Hepatocyte (in vitro differentiated cells): ENCODE measurements around the gene SGMS2. TPM values are rescaled to one million over a fixed set of nuclear protein-coding genes. Genes with fewer than 3 reads are reported as not detected.
A peak's percentile ranks its signal among the peaks of the same experiment; 100 is the strongest.

Experiments
- DNase-seq: peaks from one replicate; pipeline ENCODE4 v3.0.0-alpha.2; 2016; ENCODE audit warnings: low spot score
- H2AFZ ChIP-seq: fragments of 200-600 bp; sonication (generic); 2 replicates; pipeline ENCODE4 v1.6.0; 2016; ENCODE audit warnings: antibody characterized with exemption, mild to moderate bottlenecking
- H3K27ac ChIP-seq: fragments of 200-600 bp; sonication (generic); 2 replicates; pipeline ENCODE4 v1.5.1; 2016; ENCODE audit warnings: mild to moderate bottlenecking
- H3K27me3 ChIP-seq: fragments of 200-600 bp; sonication (generic); 2 replicates; pipeline ENCODE4 v1.6.1; 2016
- H3K36me3 ChIP-seq: fragments of 200-600 bp; sonication (generic); replicated peaks from 2 replicates; pipeline ENCODE4 v1.5.1; 2016; ENCODE audit warnings: low read depth; ENCODE audit not compliant: insufficient read depth
- H3K4me1 ChIP-seq: fragments of 200-600 bp; sonication (generic); 2 replicates; pipeline ENCODE4 v1.5.1; 2016; ENCODE audit warnings: mild to moderate bottlenecking, moderate library complexity; ENCODE audit not compliant: insufficient read depth
- H3K4me2 ChIP-seq: fragments of 200-600 bp; sonication (generic); 2 replicates; pipeline ENCODE4 v1.6.0; 2016
- H3K4me3 ChIP-seq: fragments of 200-600 bp; sonication (generic); 2 replicates; pipeline ENCODE4 v1.5.1; 2016; ENCODE audit warnings: mild to moderate bottlenecking
- H3K79me2 ChIP-seq: fragments of 200-600 bp; sonication (generic); 2 replicates; pipeline ENCODE4 v1.6.0; 2017; ENCODE audit warnings: mild to moderate bottlenecking
- H3K9me2 ChIP-seq: fragments of 200-600 bp; sonication (generic); replicated peaks from 2 replicates; pipeline ENCODE4 v1.6.0; 2017; ENCODE audit warnings: mild to moderate bottlenecking; ENCODE audit not compliant: insufficient read depth
- H3K9me3 ChIP-seq: fragments of 200-600 bp; sonication (generic); 2 replicates; pipeline ENCODE4 v1.5.1; 2016; ENCODE audit warnings: low read depth, mild to moderate bottlenecking
- H4K20me1 ChIP-seq: fragments of 200-600 bp; sonication (generic); 2 replicates; pipeline ENCODE4 v1.6.0; 2016; ENCODE audit warnings: mild to moderate bottlenecking; ENCODE audit not compliant: insufficient read depth, poor library complexity, severe bottlenecking
- EZH2 ChIP-seq: fragments of 200-600 bp; sonication (generic); IDR thresholded peaks from 2 replicates; pipeline ENCODE4 v1.6.1; 2016; ENCODE audit warnings: antibody characterized with exemption, mild to moderate bottlenecking, borderline replicate concordance
- EZH2phosphoT487 ChIP-seq: fragments of 200-600 bp; sonication (generic); IDR thresholded peaks from one replicate; pipeline ENCODE4 v1.6.1; 2018; ENCODE audit warnings: antibody characterized with exemption, mild to moderate bottlenecking, low read depth, moderate library complexity; ENCODE audit not compliant: unreplicated experiment, severe bottlenecking
- WGBS: methylation state at CpG from one replicate; pipeline ENCODE4 v1.1.6; 2016; ENCODE audit warnings: low lambda C conversion rate; ENCODE audit errors: missing lambda C conversion rate; 5-methylcytosine and 5-hydroxymethylcytosine counted together
- polyA plus RNA-seq: library from polyadenylated mRNA; unstranded; fragments of >200 nt; fragmentation: Nextera tagmentation; extraction: Ambion mirVana; gene quantifications from 2 replicates; pipeline ENCODE4 v1.2.1, GENCODE V29; 2016
- total RNA-seq: library from RNA; depleted of rRNA; stranded (reverse); fragments of >200 nt; gene quantifications from 2 replicates; pipeline ENCODE4 v1.2.3, GENCODE V29; 2014
- TF ChIP-seq, protein P1 (sequence below): fragments of 200-600 bp; sonication (generic); IDR thresholded peaks from 2 replicates; pipeline ENCODE4 v1.5.1; 2016; ENCODE audit warnings: antibody characterized with exemption, mild to moderate bottlenecking; ENCODE audit not compliant: poor library complexity

SGMS2 gene
- total and polyA plus RNA-seq, 2 experiments from 2014 or later = 33.1 to 75.7 TPM

DNA sequence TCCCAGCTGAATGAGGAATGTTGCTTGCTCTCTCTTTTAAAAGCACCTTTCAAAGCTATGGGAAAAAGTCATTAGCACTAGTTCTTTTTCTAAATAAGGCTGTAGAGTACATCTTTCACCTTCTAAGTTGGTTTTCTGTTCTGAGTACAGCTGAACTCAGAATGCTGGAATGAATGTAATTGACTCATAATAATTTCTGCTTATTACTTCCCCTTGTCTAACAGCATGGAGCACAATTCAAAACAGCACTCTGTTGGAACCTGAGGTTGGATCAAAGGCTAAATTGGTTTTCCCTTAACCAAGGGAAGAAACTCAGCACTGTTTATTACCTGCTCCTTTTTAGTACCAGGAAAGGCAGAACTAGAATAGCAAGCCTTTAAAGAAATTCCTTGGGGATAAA, 73.1 kb downstream of the SGMS2 start:
- no peaks in the 10 kb centered on the region for H3K36me3 ChIP-seq
- peaks cover 7% of the 10 kb centered on the region for H3K4me1 ChIP-seq
- no peak for DNase-seq
- no peak overlapping the region for H3K4me2 ChIP-seq
- no peaks in the 10 kb centered on the region for H3K27me3 ChIP-seq
- no peak overlapping the region for H2AFZ ChIP-seq
- no peaks in the 10 kb centered on the region for H3K79me2 ChIP-seq
- no peaks in the 10 kb centered on the region for H3K9me2 ChIP-seq
- H4K20me1 ChIP-seq = no peaks in the 10 kb centered on the region
- no peak for TF ChIP-seq EZH2phosphoT487
- no peak for TF ChIP-seq EZH2
- TF ChIP-seq, protein P1, sequence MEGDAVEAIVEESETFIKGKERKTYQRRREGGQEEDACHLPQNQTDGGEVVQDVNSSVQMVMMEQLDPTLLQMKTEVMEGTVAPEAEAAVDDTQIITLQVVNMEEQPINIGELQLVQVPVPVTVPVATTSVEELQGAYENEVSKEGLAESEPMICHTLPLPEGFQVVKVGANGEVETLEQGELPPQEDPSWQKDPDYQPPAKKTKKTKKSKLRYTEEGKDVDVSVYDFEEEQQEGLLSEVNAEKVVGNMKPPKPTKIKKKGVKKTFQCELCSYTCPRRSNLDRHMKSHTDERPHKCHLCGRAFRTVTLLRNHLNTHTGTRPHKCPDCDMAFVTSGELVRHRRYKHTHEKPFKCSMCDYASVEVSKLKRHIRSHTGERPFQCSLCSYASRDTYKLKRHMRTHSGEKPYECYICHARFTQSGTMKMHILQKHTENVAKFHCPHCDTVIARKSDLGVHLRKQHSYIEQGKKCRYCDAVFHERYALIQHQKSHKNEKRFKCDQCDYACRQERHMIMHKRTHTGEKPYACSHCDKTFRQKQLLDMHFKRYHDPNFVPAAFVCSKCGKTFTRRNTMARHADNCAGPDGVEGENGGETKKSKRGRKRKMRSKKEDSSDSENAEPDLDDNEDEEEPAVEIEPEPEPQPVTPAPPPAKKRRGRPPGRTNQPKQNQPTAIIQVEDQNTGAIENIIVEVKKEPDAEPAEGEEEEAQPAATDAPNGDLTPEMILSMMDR = no peak
- no peak overlapping the region for H3K27ac ChIP-seq
- no peaks in the 10 kb centered on the region for H3K9me3 ChIP-seq
- no peak overlapping the region for H3K4me3 ChIP-seq

- Histone ChIP-seq H3K4me1 (peaks cover 7% of the 10 kb centered on the region), H4K20me1 (no peaks in the 10 kb centered on the region), H2AFZ (no peak overlapping the region), H3K9me3 (no peaks in the 10 kb centered on the region), H3K27me3 (no peaks in the 10 kb centered on the region), H3K27ac (peak overlapping the region; percentile 45), H3K4me3 (no peak overlapping the region), H3K36me3 (no peaks in the 10 kb centered on the region), H3K4me2 (no peak overlapping the region), H3K79me2 (no peaks in the 10 kb centered on the region), H3K9me2 (no peaks in the 10 kb centered on the region)
- no peak for TF ChIP-seq EZH2
- TF ChIP-seq EZH2phosphoT487 = no peak
- TF ChIP-seq, protein P1 = no peak
- 91% methylated on average over 4 of the region's 4 CpGs for whole genome bisulfite sequencing
- no peak for DNase-seq
These were observed 75.3 kb downstream of the SGMS2 start for GRCh38 chr4:107900067-107900466.

DNA sequence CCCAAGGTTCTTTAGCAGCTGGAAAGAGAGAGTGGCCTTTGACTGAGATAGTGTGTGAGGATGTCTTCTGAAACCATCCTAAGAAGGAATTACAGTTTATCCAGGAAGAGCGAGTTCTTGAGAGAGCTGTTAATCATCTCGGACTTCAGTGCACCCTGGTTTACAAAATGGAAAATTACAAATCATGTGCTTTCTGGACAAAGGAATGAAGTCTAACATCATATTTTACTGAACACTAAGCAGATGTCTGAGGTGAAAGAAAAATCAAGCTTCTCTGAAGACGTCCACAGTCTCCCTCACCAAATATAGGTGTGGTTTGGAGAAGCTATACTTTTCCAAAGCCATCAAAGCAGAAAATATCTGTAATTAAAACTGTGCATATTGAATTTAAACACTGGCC, 75.8 kb downstream of the SGMS2 start:
- Histone ChIP-seq H3K4me1 (peaks cover 4% of the 10 kb centered on the region), H3K9me3 (no peaks in the 10 kb centered on the region), H3K79me2 (no peaks in the 10 kb centered on the region), H3K9me2 (no peaks in the 10 kb centered on the region), H3K27ac (peak overlapping the region; percentile 45), H3K4me2 (no peak overlapping the region), H2AFZ (no peak overlapping the region), H3K27me3 (no peaks in the 10 kb centered on the region), H4K20me1 (no peaks in the 10 kb centered on the region), H3K4me3 (no peak overlapping the region), H3K36me3 (no peaks in the 10 kb centered on the region)
- TF ChIP-seq, protein P1 = no peak
- no peak for TF ChIP-seq EZH2phosphoT487
- WGBS = 84% methylated on average over 3 of the region's 3 CpGs
- DNase-seq = peak; percentile 18
